B cell (primary cell): ENCODE data around the gene NWD2.
"Not testable (repeated sequence)": the region's sequence is repeated elsewhere in the genome, so short reads cannot be mapped to it uniquely, and the experiment has no call there.

Source experiments
- CTCF ChIP-seq: fragments of 200-600 bp; IDR thresholded peaks from one replicate; pipeline ENCODE4 v1.8.0; 2022; ENCODE audit warnings: antibody characterized with exemption, mild to moderate bottlenecking
- EZH2 ChIP-seq: IDR thresholded peaks from 2 replicates; pipeline ENCODE4 v1.6.1; 2012; ENCODE audit warnings: borderline replicate concordance, low read depth, mild to moderate bottlenecking, moderate library complexity, low read length; ENCODE audit not compliant: insufficient read depth, poor library complexity, severe bottlenecking

DNA sequence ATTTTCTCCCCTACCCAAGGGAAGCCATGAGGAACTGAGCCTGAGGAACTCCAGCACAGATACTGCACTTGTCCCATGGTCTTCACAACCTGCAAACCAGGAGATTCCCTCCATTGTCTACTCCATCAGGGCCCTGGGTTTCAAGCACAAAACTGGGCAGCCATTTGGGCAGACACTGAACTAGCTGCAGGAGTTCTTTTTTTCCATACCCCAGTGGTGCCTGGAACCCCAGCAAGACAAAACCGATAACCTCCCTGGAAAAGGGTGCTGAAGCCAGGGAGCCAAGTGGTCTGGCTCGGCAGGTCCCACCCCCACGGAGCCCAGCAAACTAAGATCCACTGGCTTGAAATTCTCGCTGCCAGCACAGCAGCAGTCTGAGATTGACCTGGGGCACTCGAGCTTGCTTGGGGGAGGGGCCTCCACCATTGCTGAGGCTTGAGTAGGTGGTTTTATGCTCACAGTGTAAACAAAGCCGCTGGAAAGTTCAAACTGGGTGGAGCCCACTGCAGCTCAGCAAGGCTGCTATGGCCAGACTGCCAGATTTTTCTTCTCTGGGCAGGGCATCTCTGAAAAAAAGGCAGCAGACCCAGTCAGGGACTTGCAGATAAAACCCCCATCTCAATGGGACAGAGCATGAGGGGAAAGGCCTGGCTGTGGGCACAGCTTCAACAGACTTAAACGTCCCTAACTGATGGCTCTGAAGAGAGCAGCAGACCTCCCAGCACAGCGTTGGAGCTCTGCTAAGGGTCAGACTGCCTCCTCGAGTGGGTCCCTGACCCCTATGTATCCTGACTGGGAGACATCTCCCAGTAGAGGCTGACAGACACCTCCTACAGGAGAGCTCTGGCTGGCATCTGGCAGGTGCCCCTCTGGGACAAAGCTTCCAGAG, 163.6 kb downstream of the NWD2 start:
- not testable (repeated sequence) for TF ChIP-seq CTCF, EZH2
